ENCODE data around the gene CLDN3.

- no peak for TF ChIP-seq ZBTB26 (CRISPR knock-in tag; IDR thresholded peaks at IDR 0.05)
- TF ChIP-seq REST (IDR thresholded peaks at IDR 0.05; ENCODE audit: borderline replicate concordance): no peak
- no peak for TF ChIP-seq REST (CRISPR knock-in tag; IDR thresholded peaks at IDR 0.05; ENCODE audit: low read depth)
- no peak for TF ChIP-seq CTCF (IDR thresholded peaks at IDR 0.05 in 2 of 3, conservative IDR thresholded peaks at IDR 0.05 in 1 of 3; ENCODE audit: insufficient read depth in 2 of 3, low read depth in 1 of 3, low read length in 3 of 3)
- no peak for TF ChIP-seq TAF1 (IDR thresholded peaks at IDR 0.05; ENCODE audit: control insufficient read depth, extremely low read depth, insufficient read depth, low read length, severe bottlenecking)
- TF ChIP-seq ZNF12 (CRISPR knock-in tag; IDR thresholded peaks at IDR 0.05): no peak
- TF ChIP-seq BRCA1 (IDR thresholded peaks at IDR 0.05): no peak
- TF ChIP-seq BRCA1 (CRISPR knock-in tag; IDR thresholded peaks at IDR 0.05): no peak
- no peak for TF ChIP-seq FOXA1 (IDR thresholded peaks at IDR 0.05; ENCODE audit: borderline replicate concordance)
- TF ChIP-seq ZBED1 (IDR thresholded peaks at IDR 0.05): no peak
- no peak for TF ChIP-seq CREB5 (CRISPR knock-in tag; IDR thresholded peaks at IDR 0.05)
- TF ChIP-seq SMARCA4 (IDR thresholded peaks at IDR 0.05): no peak
Measured at GRCh38 chr7:73817121-73817520, 47.1 kb upstream of the CLDN3 start.
